Islet of Langerhans (tissue), 1 donor: Measurements from ENCODE around the gene CTSA.
"Not testable (repeated sequence)": the region's sequence is repeated elsewhere in the genome, so short reads cannot be mapped to it uniquely, and the experiment has no call there.

Source experiments
- FAIRE-seq: peaks from one replicate; lab custom pipeline; 2011; peaks lifted over from hg19 to GRCh38; lab: Jason Lieb, UNC

Gene CTSA

DNA sequence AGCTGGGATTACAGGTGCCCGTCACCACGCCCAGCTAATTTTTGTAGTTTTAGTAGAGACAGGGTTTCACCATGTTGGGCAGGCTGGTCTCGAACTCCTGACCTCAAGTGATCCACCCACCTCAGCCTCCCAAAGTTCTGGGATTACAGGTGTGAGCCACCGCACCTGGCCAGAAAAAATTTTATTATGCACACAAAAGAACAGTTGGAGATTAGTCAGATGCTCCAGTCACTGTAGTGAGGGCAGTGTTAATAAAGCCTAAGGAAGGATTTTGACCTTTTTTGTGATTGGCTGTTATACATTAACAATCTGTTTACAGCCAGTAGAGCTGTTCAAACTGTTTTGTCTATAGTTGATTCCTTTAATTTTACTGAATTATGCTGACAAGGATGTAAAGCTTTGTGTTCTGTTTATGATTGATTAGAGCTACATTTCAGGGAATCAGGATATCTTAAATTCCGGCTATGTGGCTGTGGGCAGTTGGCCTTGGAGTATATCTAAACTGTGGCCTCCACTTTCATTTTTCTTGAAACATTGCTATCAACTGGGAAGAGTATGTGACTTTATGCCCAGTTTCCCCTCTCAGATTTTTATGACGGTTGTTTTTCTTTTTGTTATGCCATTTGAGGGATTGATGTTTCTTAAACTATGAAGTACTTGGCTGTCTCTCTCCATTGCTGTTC is 23.9 kb upstream of the CTSA start:
- no peak for FAIRE-seq

DNA sequence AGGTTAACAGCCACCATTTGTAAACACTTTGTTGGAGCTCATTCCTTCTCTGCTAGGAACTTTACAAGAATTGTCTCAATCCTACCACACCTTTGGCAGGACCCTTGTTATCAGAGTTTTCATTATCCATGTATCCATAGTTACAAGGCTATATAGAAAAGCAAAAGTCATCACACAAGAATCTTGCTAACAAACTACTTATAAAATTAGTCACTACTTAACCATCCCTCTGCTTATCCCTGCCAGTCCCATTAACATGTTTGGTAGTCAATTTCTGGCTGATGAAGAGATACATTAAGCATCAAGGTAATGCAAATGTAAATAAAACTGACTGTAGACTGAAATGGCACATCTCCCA is 23.3 kb upstream of the CTSA start:
- FAIRE-seq = no peak

DNA sequence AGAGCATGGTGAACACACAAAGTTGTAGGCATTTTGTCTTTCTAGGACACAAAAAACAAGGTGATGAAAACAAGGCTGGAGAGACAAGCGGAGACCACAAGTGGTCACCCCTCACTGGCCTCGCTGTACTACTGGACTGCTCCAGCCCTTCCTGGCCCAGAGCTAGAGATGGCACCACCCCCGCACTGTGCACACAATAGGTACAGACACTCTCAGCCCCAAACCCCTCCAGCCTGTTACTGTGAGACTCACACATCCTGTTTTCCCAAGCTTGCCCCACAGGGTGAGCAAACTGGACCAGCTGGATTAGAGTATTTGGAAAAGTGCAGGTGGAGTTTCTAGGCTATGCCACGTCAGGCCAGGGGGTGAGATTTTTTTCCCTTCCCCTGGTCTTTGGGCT is 18.5 kb upstream of the CTSA start:
- no peak for FAIRE-seq

DNA sequence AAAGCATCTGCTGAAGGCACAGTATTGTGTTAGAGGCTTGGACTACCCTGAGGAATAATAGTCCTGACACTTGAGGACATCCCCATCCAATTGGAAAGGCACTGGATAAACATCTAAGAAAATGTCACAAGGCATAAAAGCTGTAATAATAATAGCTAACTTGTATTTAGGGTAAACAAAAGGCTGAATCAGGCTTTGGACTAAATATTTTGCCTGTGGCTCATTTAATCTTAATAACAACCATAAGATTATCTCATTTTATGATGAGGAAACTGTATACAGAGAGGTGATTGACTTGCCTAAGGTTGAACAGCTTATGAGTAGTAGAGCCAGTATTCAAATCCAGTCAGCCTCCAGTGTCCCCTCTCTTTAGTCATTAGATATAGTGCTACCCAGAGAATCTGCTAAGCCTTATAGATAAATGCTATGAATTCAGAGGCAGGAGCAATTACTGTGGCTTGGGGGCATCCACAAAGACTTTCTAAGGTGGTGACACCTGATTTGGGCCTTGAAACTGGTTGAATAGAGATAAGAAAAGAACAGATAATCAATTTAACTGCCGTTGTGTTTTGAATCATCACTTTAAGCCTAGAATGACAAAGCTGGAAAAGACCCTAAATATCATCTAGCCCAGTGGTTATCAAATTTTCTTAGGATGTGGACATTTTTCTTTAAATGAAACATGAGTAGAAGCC is 17.6 kb upstream of the CTSA start:
- no peak for FAIRE-seq

DNA sequence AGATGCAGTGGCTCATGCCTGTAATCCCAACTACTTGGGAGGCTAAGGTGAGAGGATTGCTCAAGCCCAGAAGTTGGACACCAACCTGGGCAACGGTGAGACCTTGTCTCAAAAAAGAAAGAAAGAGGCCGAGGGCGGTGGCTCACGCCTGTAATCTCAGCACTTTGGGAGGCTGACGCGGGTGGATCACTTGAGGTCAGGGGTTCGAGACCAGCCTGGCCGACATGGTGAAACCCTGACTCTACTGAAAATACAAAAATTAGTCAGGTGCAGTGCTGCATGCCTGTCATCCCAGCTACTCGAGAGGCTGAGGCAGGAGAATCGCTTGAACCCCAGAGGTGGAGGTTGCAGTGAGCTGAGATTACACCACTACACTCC is 17.0 kb upstream of the CTSA start:
- not testable (repeated sequence) for FAIRE-seq

DNA sequence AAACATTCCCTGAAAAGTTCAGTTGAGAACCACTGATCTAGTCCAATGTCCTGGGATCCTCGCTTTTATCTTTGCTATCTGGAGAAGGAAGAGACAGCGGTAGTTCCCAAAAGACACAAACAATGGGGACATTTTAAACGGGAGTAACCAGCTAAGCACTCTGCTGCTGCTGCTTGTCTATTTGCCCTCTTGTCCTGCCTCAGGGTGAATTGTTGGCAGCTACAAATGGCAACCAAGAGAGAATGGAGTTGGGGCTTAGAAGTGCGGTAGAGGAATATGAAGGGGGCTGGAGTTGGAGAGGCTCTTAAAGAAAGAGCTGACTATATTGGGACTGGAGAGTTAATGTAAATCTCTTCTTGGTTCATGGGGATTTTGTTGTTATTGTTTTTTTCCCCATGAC is 16.6 kb upstream of the CTSA start:
- FAIRE-seq = no peak

DNA sequence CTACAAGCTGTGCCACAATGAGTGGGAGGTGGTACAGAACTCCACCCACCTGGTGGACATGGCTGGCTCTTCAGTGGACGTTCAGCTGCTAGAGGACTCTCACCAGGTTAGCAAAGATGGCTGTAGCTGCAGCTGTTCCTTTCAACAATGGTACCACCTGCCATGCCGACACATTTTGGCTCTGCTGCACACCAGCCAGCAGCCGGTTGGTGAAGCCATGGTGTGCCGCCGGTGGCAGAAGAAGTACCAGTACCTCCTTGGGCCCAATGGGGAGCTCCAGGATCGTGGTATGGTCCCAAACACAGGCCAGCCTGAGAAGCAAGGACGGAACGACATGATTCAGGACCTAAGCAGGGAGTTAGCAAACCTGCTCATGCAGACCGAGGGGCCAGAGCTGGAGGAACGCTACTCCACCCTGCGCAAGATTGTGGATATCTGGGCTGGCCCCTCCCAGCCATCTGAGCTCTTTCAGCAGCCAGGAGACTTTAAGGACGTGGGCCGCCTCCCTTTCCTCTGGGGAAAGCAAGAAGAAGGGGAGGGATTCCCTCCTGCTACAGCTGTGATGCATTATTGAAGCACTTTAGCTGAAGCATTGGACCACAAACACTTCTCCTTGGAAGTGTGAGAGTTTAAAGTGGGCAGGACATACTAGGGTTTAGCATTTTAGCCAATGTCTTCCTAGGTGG is 12.9 kb upstream of the CTSA start:
- FAIRE-seq = no peak

DNA sequence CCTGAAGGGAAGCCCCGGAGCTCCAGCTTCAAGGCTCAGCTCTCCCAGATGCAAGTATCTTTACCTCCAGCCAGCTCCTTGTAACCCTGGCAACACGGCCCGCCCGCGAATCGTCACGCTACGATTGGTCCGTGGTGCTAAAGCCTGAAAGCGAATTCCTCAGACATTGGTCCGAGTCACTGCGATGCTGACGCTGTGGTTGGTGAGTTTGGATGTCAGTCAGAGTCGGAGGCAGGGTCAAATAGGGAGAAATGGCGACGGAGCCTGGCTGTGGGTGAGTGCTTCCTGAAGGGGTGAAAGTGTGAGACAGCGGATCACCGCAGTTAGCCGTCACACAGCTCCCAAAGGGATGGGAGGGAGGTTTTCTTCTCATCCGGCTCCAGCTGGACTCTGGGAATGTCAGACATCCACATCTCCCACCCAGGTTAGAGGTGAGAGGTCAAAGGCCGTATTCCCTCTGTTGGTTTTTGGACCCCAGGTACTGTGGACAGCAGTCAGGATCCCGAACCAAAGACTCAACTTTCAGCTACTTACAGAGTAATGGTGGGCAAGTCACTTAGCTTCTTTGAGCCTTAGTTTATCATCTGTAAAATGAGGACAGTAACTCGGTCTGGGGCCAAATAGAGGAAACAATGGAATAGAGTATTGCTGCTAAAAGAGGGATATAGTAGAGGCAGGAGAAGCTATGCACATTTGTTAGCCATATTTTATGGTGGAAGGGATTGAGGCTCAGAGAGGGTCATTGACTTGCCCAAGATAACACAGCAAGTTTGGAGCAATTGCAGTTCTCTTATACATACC is 9.9 kb upstream of the CTSA start, which contains the start of gene ZSWIM1:
TSS of gene ZSWIM1 (plus strand) at position 240 of the 801 bp plus-strand sequence. CDS start 1,366 bp downstream, outside the sequence.
- FAIRE-seq = peak; percentile 86

DNA sequence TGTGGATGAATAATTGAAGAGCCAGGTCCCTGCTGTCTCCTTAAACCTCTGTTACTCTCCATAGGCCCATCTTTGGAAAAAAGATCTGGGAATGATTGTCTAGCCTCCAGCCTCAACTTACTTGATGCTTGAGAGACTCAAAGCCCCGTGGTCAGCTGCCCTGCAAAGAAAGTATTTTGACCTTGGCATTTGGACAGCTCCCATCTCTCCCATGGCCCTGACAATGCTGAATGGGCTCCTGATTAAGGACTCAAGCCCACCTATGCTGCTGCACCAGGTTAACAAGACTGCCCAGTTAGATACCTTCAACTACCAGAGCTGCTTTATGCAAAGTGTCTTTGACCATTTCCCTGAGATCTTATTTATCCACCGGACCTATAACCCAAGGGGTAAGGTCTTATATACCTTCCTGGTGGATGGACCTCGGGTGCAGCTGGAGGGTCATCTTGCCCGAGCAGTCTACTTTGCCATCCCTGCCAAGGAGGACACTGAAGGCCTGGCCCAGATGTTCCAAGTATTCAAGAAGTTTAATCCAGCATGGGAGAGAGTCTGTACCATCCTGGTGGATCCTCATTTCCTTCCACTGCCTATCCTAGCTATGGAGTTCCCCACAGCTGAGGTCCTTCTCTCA is 8.6 kb upstream of the CTSA start:
- no peak for FAIRE-seq

DNA sequence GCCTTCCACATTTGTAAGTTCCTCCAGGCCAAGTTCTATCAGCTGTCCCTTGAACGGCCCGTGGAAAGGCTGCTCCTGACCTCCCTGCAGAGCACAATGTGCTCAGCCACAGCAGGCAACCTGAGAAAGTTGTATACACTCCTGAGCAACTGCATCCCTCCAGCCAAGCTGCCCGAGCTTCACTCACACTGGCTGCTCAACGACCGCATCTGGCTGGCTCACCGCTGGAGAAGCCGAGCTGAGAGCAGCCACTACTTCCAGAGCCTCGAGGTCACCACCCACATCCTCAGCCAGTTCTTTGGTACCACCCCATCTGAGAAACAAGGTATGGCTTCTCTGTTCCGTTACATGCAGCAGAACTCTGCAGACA is 8.1 kb upstream of the CTSA start:
- FAIRE-seq = no peak

DNA sequence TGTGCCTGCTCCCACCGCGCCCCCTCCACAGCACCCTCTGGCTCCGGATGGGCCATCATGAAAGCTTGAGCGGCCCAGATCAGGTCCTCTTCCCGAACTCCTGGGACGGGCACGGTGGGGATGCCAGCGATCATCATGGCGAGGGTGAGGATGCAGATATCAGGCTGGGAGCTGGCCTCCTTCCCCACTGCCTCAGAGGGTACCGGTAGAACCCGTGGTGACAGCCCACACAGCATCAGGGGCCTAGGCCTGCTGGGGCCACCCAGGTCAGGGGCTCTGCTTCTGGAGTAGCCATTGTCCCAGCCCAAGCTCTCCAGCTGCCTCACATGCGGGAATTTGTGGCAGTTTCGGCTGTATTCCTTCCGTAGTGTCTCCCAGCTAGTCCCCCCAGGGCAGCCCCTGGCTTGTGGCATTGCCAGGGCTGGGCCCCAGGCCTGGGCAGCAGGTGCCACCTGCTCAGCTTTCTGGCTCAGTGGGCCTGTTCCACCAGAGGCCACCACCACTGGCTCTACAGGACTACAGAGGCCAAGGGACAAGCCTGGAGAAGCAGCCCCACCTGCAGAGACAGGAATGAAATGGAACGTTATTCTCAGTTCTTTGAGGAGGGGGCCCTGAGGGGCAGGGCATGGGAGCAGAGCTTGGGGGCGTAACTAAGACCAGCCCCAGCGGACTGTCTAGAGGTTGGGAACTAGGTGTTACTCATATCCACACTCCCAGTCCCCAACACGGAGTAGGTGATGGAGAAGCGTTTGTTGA is 4.4 kb upstream of the CTSA start:
- no peak for FAIRE-seq

DNA sequence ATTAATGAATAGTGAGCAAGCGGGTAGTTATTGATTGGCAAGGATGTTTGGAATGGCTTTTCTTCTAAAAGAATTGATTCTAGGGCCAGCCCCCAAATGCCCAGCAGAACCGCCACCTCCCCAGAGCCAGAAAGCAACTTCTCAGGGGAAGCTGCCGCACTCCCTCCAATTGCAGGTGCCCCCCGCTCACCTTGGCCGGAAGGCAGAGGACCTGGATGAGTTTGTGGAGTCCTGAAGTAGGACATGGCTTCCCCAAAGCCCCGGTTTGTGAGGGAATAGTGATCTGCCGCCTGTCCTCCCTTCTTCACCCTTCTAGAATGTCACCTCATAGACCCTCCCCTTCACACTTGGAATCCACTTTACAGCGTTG is 3.8 kb upstream of the CTSA start, which contains the start of gene SPATA25:
TSS of gene SPATA25 (minus strand) at position 277 of the 370 bp plus-strand sequence. CDS start at position 245, 32 bp downstream.
- no peak for FAIRE-seq

DNA sequence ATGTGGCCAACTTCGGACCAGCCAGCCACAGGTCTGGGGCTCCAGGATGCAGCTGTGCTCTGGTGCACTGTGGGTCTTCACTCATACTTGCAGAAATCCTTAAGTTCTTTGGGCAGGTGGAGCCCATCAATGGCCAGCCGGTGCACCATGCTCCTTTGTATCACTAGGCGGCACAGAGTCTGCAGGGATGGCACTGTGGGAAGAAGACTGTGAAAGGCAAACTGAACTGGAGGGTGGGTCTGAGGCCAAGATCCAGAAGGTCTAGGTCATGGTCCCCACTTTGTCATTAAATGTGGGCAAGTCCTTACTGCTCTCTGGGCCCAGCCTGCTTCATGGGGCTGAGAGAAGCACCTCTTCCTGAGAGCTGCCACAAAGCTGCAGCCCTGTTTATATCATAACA is 2.5 kb upstream of the CTSA start:
- FAIRE-seq = no peak

DNA sequence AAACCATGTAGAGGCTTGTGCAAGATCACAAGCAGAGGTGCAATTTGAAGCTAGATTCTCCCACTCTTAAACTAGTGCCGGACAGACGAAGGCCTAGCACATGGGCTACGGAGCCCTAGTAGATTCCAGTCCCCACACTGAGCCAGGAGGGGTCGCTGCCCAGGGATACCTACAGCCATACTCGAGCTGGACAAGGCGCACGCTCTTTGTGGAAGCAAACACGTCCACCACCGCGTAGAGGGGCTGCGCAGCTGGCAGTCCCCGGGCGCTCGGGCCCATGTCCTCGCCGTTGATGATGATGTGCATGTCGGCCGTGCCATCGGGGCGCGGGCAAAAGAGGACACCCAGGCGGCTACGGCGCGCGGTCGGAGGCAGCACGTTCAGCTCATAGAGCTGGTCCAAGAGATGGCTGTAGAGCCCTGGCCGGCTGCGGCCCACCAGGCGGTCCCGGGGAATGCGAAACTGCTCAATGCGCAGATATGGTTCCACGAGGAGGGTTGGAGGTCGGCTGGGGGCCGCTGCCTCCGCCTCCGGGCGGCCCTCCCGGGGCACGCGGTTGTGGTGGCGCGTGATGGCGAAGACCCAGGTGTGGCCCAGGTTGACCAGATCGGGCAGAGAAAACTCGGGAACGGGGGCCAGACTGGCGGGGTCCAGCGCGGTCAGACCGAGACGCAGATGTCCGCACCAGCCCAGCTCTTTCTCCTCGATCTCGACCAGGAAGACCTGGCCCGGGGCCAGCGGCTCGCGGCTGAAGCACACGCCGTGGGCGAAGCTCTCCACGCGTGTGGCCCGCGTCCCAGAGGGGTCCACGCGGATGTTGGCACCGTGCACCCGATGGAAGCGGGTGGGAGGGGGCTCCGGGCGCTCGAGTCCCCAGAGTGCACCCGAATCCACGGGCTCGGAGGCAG is 804 bp upstream of the CTSA start:
- FAIRE-seq = no peak

DNA sequence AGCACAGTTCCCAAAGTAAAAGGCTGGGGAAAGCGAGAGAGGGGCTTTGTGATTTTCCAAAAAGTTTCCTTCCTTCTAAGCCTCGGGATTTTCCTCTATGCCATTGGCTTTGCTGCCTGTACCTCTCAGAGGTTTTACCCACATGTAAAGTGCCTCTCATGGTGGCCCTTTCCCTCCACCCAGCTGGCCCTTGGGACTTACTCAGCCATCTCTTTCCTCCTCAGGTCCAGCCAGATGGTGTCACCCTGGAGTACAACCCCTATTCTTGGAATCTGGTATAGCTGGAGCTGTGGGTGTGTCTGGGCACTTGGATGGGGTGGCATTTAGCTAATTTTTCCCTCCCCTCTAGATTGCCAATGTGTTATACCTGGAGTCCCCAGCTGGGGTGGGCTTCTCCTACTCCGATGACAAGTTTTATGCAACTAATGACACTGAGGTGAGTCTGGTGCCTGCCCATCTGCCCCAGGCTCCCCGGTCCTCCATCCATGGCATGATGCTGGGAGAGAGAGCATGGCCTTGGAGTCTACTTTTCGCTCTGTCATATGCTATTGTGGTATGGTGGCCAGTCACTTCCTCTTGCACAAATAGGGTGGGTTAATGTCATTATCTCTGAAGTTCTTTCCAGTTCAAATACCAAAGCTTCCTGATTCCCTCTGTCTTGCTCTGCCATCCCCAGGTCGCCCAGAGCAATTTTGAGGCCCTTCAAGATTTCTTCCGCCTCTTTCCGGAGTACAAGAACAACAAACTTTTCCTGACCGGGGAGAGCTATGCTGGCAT is 1.1 kb downstream of the CTSA start:
- no peak for FAIRE-seq

DNA sequence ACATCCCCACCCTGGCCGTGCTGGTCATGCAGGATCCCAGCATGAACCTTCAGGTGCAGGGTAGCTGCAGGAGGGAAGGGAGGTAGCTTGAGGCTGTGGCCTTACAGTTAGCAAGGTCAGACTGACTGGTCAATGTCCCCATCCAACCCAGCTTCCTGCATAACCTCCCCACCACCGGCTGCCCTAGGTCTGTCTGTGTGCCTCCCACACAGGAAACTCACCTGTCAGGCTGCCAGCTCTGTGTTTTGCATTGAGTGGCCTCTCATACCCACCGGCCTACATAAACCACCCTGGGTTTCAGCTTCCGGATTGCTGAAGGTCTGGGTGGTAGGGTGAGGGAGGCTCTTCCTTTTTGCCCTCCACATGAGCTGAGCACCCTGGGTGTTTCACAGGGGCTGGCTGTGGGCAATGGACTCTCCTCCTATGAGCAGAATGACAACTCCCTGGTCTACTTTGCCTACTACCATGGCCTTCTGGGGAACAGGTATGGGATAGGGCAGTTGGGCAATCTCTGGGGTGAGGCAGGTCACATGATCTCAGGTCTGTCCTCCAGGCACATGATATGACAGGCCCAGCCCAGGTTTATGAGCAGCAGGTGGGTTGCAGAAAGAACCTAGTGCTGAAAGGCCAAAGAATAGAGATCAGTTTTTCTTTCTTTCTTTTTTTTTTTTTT is 1.8 kb downstream of the CTSA start:
- no peak for FAIRE-seq

DNA sequence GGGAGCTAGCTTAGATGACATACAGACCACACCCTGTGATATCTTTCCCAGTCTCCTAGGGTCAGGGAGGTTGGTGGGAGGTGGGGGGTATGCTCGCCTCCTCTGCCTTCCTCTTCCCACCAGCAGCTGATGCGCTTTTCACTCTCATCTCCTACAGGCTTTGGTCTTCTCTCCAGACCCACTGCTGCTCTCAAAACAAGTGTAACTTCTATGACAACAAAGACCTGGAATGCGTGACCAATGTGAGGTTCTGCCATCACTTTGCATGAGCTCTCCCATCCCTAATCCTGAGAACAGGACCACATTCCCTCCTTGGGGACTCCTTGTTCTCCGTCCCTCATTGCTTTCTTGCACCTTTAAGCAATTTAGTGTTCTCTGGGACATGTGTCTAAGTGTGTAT is 2.7 kb downstream of the CTSA start:
- no peak for FAIRE-seq

DNA sequence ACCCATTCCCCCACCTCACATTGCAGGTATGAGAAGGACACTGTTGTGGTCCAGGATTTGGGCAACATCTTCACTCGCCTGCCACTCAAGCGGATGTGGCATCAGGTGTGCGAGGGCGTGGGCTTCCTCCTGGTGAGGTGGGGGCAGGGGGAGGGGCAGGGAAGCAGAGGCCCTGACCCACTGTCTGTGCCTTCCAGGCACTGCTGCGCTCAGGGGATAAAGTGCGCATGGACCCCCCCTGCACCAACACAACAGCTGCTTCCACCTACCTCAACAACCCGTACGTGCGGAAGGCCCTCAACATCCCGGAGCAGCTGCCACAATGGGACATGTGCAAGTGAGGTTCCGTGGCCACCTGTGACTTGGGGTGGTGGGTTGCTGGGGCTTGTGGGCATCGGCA is 3.7 kb downstream of the CTSA start:
- FAIRE-seq = no peak

DNA sequence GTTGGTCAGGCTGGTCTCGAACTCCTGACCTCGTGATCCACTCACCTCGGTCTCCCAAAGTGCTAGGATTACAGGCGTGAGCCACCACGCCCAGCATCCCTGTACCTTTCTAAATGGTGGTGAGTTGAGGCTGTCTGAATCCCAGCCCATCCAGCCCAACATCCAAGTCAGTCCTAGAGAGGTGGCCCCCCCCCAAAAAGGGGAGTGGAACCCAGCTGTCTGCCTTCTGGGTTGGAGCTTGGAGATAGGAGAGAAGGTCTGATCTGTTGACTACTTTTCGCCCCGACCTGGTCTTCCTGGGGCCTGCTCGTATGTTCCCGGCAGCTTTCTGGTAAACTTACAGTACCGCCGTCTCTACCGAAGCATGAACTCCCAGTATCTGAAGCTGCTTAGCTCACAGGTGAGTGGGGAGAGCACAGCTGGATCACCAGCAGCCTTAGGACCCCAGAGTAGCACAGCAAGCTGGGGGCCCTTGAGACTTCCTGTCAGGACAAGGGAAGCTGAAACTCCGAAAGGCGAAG is 5.6 kb downstream of the CTSA start:
- no peak for FAIRE-seq
